GM23248 (cell line): ENCODE results near the gene LRP5. TPM values are rescaled to one million over a fixed set of nuclear protein-coding genes. Genes with fewer than 3 reads are reported as not detected.
A peak's percentile ranks its signal among the peaks of the same experiment; 100 is the strongest.

Experiments used
- DNase-seq: peaks from one replicate; pipeline ENCODE4 v3.0.0-alpha.2; 2015
- H2AFZ ChIP-seq: fragments of 200-600 bp; sonication (generic); 2 replicates; pipeline ENCODE4 v1.6.1; 2016; ENCODE audit warnings: antibody characterized with exemption
- H3F3A ChIP-seq: fragments of 200-600 bp; sonication (generic); 2 replicates; pipeline ENCODE4 v1.6.1; 2016; ENCODE audit warnings: mild to moderate bottlenecking, antibody characterized with exemption, mixed run types; ENCODE audit not compliant: insufficient read depth
- H3K27ac ChIP-seq: fragments of 200-600 bp; sonication (generic); 2 replicates; pipeline ENCODE4 v1.5.1; 2016; ENCODE audit warnings: mild to moderate bottlenecking
- H3K27me3 ChIP-seq: fragments of 200-600 bp; sonication (generic); replicated peaks from 2 replicates; pipeline ENCODE4 v1.6.1; 2016; ENCODE audit warnings: mild to moderate bottlenecking; ENCODE audit not compliant: insufficient read depth
- H3K36me3 ChIP-seq: fragments of 200-600 bp; sonication (generic); 2 replicates; pipeline ENCODE4 v1.6.1; 2016; ENCODE audit warnings: low read depth, mild to moderate bottlenecking
- H3K4me1 ChIP-seq: fragments of 200-600 bp; sonication (generic); 2 replicates; pipeline ENCODE4 v1.6.1; 2016; ENCODE audit warnings: mild to moderate bottlenecking; ENCODE audit not compliant: insufficient read depth
- H3K4me2 ChIP-seq: fragments of 200-600 bp; sonication (generic); one replicate; pipeline ENCODE4 v1.6.1; 2016; ENCODE audit warnings: mild to moderate bottlenecking; ENCODE audit not compliant: unreplicated experiment
- H3K4me3 ChIP-seq: fragments of 200-600 bp; sonication (generic); 2 replicates; pipeline ENCODE4 v1.5.1; 2016; ENCODE audit warnings: mild to moderate bottlenecking
- H3K79me2 ChIP-seq: fragments of 200-600 bp; sonication (generic); 2 replicates; pipeline ENCODE4 v1.6.1; 2016; ENCODE audit warnings: mild to moderate bottlenecking; ENCODE audit not compliant: insufficient read depth
- H3K9ac ChIP-seq: fragments of 200-600 bp; sonication (generic); 2 replicates; pipeline ENCODE4 v1.6.1; 2016; ENCODE audit warnings: mild to moderate bottlenecking
- H3K9me2 ChIP-seq: fragments of 200-600 bp; sonication (generic); 2 replicates; pipeline ENCODE4 v1.6.1; 2016; ENCODE audit warnings: mixed run types, mild to moderate bottlenecking, moderate library complexity; ENCODE audit not compliant: insufficient read depth
- H3K9me3 ChIP-seq: fragments of 200-600 bp; sonication (generic); one replicate; pipeline ENCODE4 v1.6.1; 2017; ENCODE audit warnings: low read depth
- H4K20me1 ChIP-seq: fragments of 200-600 bp; sonication (generic); 2 replicates; pipeline ENCODE4 v1.6.0; 2016; ENCODE audit not compliant: insufficient read depth
- EZH2 ChIP-seq: fragments of 200-600 bp; sonication (generic); IDR thresholded peaks from 2 replicates; pipeline ENCODE4 v1.6.1; 2018; ENCODE audit warnings: antibody characterized with exemption, mild to moderate bottlenecking; ENCODE audit not compliant: insufficient read depth, poor library complexity, severe bottlenecking
- EZH2phosphoT487 ChIP-seq: fragments of 200-600 bp; sonication (generic); IDR thresholded peaks from 2 replicates; pipeline ENCODE4 v1.6.1; 2018; ENCODE audit warnings: antibody characterized with exemption, moderate library complexity, mild to moderate bottlenecking, low read depth; ENCODE audit not compliant: insufficient read depth
- WGBS, 2 experiments: methylation state at CpG; one replicate each; pipeline ENCODE4 v1.1.6; 2015 to 2017; ENCODE audit warnings: low lambda C conversion rate in 2 of 2, low coverage in 1 of 2; ENCODE audit errors: missing lambda C conversion rate in 2 of 2; 5-methylcytosine and 5-hydroxymethylcytosine counted together
- in situ Hi-C: fragments of 300-500 bp; cut with MboI; formaldehyde crosslinking; loops from 2 replicates; pipeline ENCODE4 v1.15.0; 2020
- polyA plus RNA-seq: library from polyadenylated mRNA; unstranded; fragments of >200 nt; fragmentation: Nextera tagmentation; extraction: Ambion mirVana; gene quantifications from 2 replicates; pipeline ENCODE4 v1.2.1, GENCODE V29; 2016
- total RNA-seq: library from RNA; depleted of rRNA; stranded (reverse); fragments of >200 nt; shearing (Covaris generic); gene quantifications from 2 replicates; pipeline ENCODE4 v1.2.3, GENCODE V29; 2014

LRP5 gene
- total and polyA plus RNA-seq, 2 experiments from 2014 or later: 3.0 TPM

DNA sequence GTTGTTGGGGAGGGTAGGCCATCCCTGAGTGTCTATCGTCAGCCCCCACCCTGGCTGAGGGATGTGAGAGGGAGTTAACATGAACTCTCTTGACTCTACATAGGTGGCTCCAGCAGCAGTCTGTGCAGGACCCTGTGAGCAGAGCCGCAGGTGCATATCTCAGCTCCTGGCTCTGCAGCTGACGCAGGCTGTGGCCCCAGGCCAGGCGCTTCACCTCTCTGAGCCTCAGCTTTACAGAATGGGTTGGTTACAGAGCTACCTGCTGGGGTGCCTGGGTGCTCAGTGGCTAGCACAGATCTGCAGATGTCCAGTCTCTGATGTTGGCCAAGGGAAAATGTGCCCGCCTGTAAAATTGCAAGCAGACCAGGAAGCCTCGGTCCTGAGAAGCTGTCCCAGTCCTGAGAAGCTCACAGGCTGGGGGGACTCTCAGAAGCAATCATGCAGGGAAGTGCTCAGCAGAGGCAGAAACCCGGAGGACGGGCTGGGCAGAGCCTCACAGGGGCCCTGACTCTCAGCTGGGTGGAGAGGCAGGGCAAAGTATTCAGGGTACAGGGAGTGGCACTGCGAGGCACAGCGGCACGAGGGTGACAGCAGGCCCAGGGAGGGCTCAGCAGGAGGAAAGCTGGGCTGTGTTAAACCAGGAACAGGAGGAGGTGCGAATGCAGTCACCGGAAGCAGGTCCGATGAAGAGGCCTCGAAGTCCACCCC lies 15.9 kb upstream of the LRP5 start:
- no peaks in the 10 kb centered on the region for H3K9me2 ChIP-seq
- DNase-seq: no peak
- no peaks in the 10 kb centered on the region for H3K79me2 ChIP-seq
- H3K36me3 ChIP-seq: no peaks in the 10 kb centered on the region
- no peak overlapping the region for H3K27ac ChIP-seq
- 83 to 85% methylated on average over 15 of the region's 15 CpGs for WGBS, 2 experiments
- H3F3A ChIP-seq: no peaks in the 10 kb centered on the region
- H3K9me3 ChIP-seq: no peaks in the 10 kb centered on the region
- TF ChIP-seq EZH2 (no peak), EZH2phosphoT487 (no peak)
- no peaks in the 10 kb centered on the region for H3K4me1 ChIP-seq
- in situ Hi-C loops: no loop called here
- H2AFZ ChIP-seq: no peak overlapping the region
- no peak overlapping the region for H3K9ac ChIP-seq
- H3K27me3 ChIP-seq: no peaks in the 10 kb centered on the region
- no peak overlapping the region for H3K4me2 ChIP-seq
- no peaks in the 10 kb centered on the region for H4K20me1 ChIP-seq
- no peak overlapping the region for H3K4me3 ChIP-seq

DNA sequence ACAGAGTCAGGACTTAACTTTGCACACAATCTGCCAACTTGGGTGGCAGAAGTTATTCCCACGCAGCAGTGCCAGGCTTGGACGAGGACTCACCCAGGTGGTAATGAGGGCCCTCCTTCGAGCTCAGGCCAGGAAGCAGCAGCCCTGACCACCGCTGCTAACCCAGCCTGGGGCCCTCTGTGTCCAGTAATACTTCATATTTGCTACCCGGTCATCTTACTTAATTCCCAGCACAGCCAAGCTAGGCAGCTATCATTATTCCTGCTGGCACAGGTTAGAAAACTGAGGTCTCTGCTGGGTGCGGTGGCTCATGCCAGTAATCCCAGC lies 15.4 kb upstream of the LRP5 start:
- H3K36me3 ChIP-seq: no peaks in the 10 kb centered on the region
- no peak for TF ChIP-seq EZH2
- TF ChIP-seq EZH2phosphoT487: no peak
- H3K4me1 ChIP-seq: no peaks in the 10 kb centered on the region
- WGBS, 2 experiments: 83 to 88% methylated on average over 6 of the region's 6 CpGs
- H3K79me2 ChIP-seq: no peaks in the 10 kb centered on the region
- in situ Hi-C loops: no loop called here
- no peak overlapping the region for H3K4me3 ChIP-seq
- H3F3A ChIP-seq: no peaks in the 10 kb centered on the region
- H3K27me3 ChIP-seq: no peaks in the 10 kb centered on the region
- H3K27ac ChIP-seq: no peak overlapping the region
- no peak for DNase-seq
- H3K4me2 ChIP-seq: no peak overlapping the region
- H3K9me2 ChIP-seq: no peaks in the 10 kb centered on the region
- H2AFZ ChIP-seq: peak overlapping the region; percentile 75; the same call in 1 of the 2 replicates
- H4K20me1 ChIP-seq: no peaks in the 10 kb centered on the region
- no peaks in the 10 kb centered on the region for H3K9me3 ChIP-seq
- no peak overlapping the region for H3K9ac ChIP-seq

DNA sequence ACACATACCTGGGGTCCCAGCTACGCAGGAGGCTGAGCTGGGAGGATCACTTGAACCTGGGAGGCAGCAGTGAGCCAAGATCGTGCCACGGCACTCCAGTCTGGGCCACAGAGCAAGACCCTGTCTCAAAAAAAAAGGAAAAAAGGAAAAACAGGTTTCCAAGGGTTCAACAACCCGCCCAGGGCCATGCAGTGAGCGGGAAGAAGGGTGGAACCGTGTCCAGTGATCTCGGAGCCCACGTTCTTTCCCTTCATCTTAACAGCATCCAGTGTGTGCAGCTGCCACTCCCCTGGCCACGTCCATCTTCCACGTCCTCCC lies 14.9 kb upstream of the LRP5 start:
- no peaks in the 10 kb centered on the region for H3K36me3 ChIP-seq
- H4K20me1 ChIP-seq: no peaks in the 10 kb centered on the region
- no peaks in the 10 kb centered on the region for H3F3A ChIP-seq
- peak overlapping the region; percentile 31 for H3K4me3 ChIP-seq
- DNase-seq: no peak
- in situ Hi-C loops: no loop called here
- no peak overlapping the region for H3K4me2 ChIP-seq
- 21 to 23% methylated on average over 6 to 10 of the region's 10 CpGs for whole genome bisulfite sequencing, 2 experiments
- H3K9me3 ChIP-seq: no peaks in the 10 kb centered on the region
- peak overlapping the region; percentile 75 for H2AFZ ChIP-seq
- H3K9ac ChIP-seq: no peak overlapping the region
- no peaks in the 10 kb centered on the region for H3K9me2 ChIP-seq
- no peak overlapping the region for H3K27ac ChIP-seq
- no peak for TF ChIP-seq EZH2phosphoT487
- no peaks in the 10 kb centered on the region for H3K79me2 ChIP-seq
- H3K27me3 ChIP-seq: no peaks in the 10 kb centered on the region
- H3K4me1 ChIP-seq: no peaks in the 10 kb centered on the region

DNA sequence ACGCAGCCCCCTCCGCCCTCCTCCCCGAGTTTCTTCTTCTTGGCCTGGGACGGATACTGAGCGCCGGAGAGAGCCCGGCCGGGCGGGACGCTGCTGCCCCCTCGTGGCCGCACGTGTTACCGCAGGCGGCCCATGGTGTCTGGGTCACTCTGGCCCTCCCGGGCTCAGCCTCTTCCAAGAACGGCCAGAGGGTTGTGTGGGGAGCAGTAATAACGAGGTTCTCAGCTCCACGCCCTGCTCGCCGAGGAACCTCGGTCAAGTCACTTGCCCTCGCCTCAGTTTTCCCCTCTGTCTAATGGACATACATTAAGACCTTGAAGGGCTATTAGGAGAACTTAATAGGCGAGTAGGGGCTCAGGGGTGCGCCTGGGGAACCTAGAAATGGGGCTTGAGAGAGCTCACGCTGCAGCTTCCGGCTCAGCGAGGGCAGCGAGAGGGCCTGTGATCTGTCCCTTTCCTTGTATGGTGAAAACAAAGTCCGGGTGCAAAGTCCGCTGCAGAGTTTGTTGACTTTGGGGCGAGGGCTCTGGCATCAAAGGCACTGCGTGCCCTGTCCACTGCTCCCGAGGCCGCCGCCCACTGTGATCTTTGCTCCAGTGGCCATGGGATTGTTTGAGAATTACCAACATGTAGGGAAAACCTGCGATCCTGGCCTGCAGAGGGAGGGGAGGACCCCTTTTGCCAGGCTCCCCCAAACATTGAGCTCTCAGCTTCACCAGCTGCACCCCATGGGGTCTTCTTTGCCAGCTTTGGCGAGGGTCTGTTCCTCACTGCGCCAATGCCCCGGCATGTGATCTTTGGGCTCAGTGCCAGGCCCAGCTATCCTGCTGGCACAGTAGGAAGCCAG lies 14.4 kb upstream of the LRP5 start:
- Histone ChIP-seq H2AFZ (peak overlapping the region; percentile 75), H3K9me3 (no peaks in the 10 kb centered on the region), H3K27me3 (no peaks in the 10 kb centered on the region), H3K79me2 (no peaks in the 10 kb centered on the region), H3F3A (no peaks in the 10 kb centered on the region), H3K4me3 (peak overlapping the region; percentile 31), H3K4me2 (no peak overlapping the region), H3K36me3 (no peaks in the 10 kb centered on the region), H3K27ac (no peak overlapping the region), H3K4me1 (no peaks in the 10 kb centered on the region), H4K20me1 (no peaks in the 10 kb centered on the region), H3K9ac (no peak overlapping the region), H3K9me2 (no peaks in the 10 kb centered on the region)
- in situ Hi-C loops: no loop called here
- 27 to 30% methylated on average over 35 to 40 of the region's 40 CpGs for WGBS, 2 experiments
- DNase-seq: peak; percentile 81
- TF ChIP-seq EZH2phosphoT487 (no peak), EZH2 (no peak)
